HG02840 (cell line): ENCODE measurements around the gene RXRA.

Source experiments
- ATAC-seq: cut with Tn5 transposase; IDR thresholded peaks from one replicate; pipeline ENCODE4 v1.9.1; 2021; ENCODE audit warnings: mild to moderate bottlenecking, moderate library complexity, moderate number of reproducible peaks; ENCODE audit not compliant: unreplicated experiment, low FRiP score

The RXRA gene

GRCh38 chr9:134393582-134394280, 67.5 kb downstream of the RXRA start:
- no peak for ATAC-seq

- ATAC-seq = no peak
Measured at GRCh38 chr9:134395002-134395517, 68.8 kb downstream of the RXRA start.

- ATAC-seq = no peak
Measured at GRCh38 chr9:134395737-134396257, 69.5 kb downstream of the RXRA start.

- no peak for ATAC-seq
Measured at GRCh38 chr9:134396258-134396742, 70.0 kb downstream of the RXRA start.

- no peak for ATAC-seq
Measured at GRCh38 chr9:134396825-134397224, 70.6 kb downstream of the RXRA start.

GRCh38 chr9:134398756-134399155, 72.5 kb downstream of the RXRA start:
- ATAC-seq = no peak

- ATAC-seq = no peak
Measured at GRCh38 chr9:134399435-134400056, 73.3 kb downstream of the RXRA start.

- ATAC-seq = no peak
Measured at GRCh38 chr9:134400283-134400682, 74.0 kb downstream of the RXRA start.

- no peak for ATAC-seq
Measured at GRCh38 chr9:134401391-134401790, 75.1 kb downstream of the RXRA start.

- ATAC-seq = no peak
Measured at GRCh38 chr9:134402182-134402581, 75.9 kb downstream of the RXRA start.

- no peak for ATAC-seq
Measured at GRCh38 chr9:134403292-134403681, 77.0 kb downstream of the RXRA start.

- ATAC-seq = no peak
Measured at GRCh38 chr9:134403682-134404301, 77.5 kb downstream of the RXRA start.

- ATAC-seq = no peak
Measured at GRCh38 chr9:134404376-134405358, 78.4 kb downstream of the RXRA start.

GRCh38 chr9:134405527-134405926, 79.3 kb downstream of the RXRA start:
- no peak for ATAC-seq

GRCh38 chr9:134406366-134407120, 80.3 kb downstream of the RXRA start:
- no peak for ATAC-seq

- no peak for ATAC-seq
Measured at GRCh38 chr9:134407121-134407779, 81.0 kb downstream of the RXRA start.

GRCh38 chr9:134408389-134408788, 82.1 kb downstream of the RXRA start:
- ATAC-seq = no peak

- ATAC-seq = no peak
Measured at GRCh38 chr9:134408939-134409737, 82.9 kb downstream of the RXRA start.
